H1 (cell line): Measurements from ENCODE around the gene GSE1. TPM values are rescaled to one million over a fixed set of nuclear protein-coding genes. Genes with fewer than 3 reads are reported as not detected.

ENCODE experiments used
- EP300 ChIP-seq, 2 experiments: IDR thresholded peaks; 1 replicate in 1 of 2; 2 replicates in 1 of 2; pipeline ENCODE4 v1.6.1; 2011 to 2012; ENCODE audit warnings: low read depth in 2 of 2, low read length in 2 of 2, mild to moderate bottlenecking in 2 of 2, borderline replicate concordance in 1 of 2, inconsistent platforms in 1 of 2, moderate library complexity in 1 of 2
- HDAC2 ChIP-seq, 2 experiments: fragments of 300-600 bp in 1 of 2; sonication (generic) in 1 of 2; IDR thresholded peaks; 2 replicates each; pipeline ENCODE4 v1.6.1; 2011 to 2012; ENCODE audit warnings: low read depth in 2 of 2, low read length in 2 of 2, mild to moderate bottlenecking in 2 of 2, moderate library complexity in 2 of 2, borderline replicate concordance in 1 of 2, inconsistent platforms in 1 of 2
- RAD21 ChIP-seq, 2 experiments: IDR thresholded peaks in 1 of 2; conservative IDR thresholded peaks in 1 of 2; 2 replicates each; pipeline ENCODE4 v1.6.1; 2011; ENCODE audit warnings: low read depth in 2 of 2, low read length in 2 of 2, improper control_type of control experiment in 1 of 2, inconsistent platforms in 1 of 2, mild to moderate bottlenecking in 1 of 2, moderate library complexity in 1 of 2
- polyA plus RNA-seq, 7 experiments: library from polyadenylated mRNA; depleted of rRNA in 3 of 7; stranded (reverse) in 5 of 7; unstranded in 2 of 7; fragments of >200 nt in 5 of 7; fragments of 200-250 nt in 2 of 7; gene quantifications; 1 replicate in 5 of 7; 2 replicates in 1 of 7; 4 replicates in 1 of 7; pipeline versions ENCODE4 v1.2.1 to v1.2.3, GENCODE V29; 2011 to 2013; ENCODE audit warnings: missing spikeins in 2 of 7, mixed read lengths in 2 of 7
- total RNA-seq: library from RNA; stranded (reverse); fragmentation: NEBNext Ultra II Directional; extraction: Animal tissue kit (Norgen Biotek cat#: 25700); gene quantifications from 2 replicates; pipeline ENCODE4 v1.2.1, GENCODE V29; 2021

The GSE1 gene
- total and polyA plus RNA-seq, 2 of the 8 experiments (the other 6 are each of a cell fraction or from before 2014, with no cell fraction given) = 26.0 to 65.6 TPM

- TF ChIP-seq EP300 (IDR thresholded peaks at IDR 0.05; ENCODE audit: borderline replicate concordance in 1 of 2, low read depth in 2 of 2, low read length in 2 of 2) (no peak), RAD21 (IDR thresholded peaks at IDR 0.05 in 1 of 2, conservative IDR thresholded peaks at IDR 0.05 in 1 of 2; ENCODE audit: low read depth in 2 of 2, low read length in 2 of 2) (no peak), HDAC2 (IDR thresholded peaks at IDR 0.05; ENCODE audit: borderline replicate concordance in 1 of 2, low read depth in 2 of 2, low read length in 2 of 2) (no peak)
Observed at GRCh38 chr16:85715169-85716021, 102.3 kb downstream of the GSE1 start (continued).
